ENCODE results near the gene CHIA. TPM values are rescaled to one million over a fixed set of nuclear protein-coding genes. Genes with fewer than 3 reads are reported as not detected.

The CHIA gene
- total RNA-seq, 1 experiment from 2014 or later: not detected

- no peaks in the 10 kb centered on the region for H3K36me3 Mint-ChIP-seq (ENCODE audit: insufficient read depth, unreplicated experiment)
- DNase-seq: no peak
- intact Hi-C loops (cut with micrococcal nuclease; ENCODE audit: unreplicated experiment): no loop called here
- H3K9me3 Mint-ChIP-seq (ENCODE audit: low read depth, unreplicated experiment): no peaks in the 10 kb centered on the region
- no TSS peak for BruUV-seq (replicated peaks)
- CTCF ChIA-PET: no interaction called here
- no peak overlapping the region for H3K4me3 Mint-ChIP-seq (ENCODE audit: low read depth, unreplicated experiment)
- TF ChIP-seq CTCF (IDR thresholded peaks at IDR 0.05; ENCODE audit: unreplicated experiment): no peak
- peaks cover 57% of the 10 kb centered on the region for H3K27me3 Mint-ChIP-seq (ENCODE audit: unreplicated experiment)
- H3K4me1 Mint-ChIP-seq (ENCODE audit: low read depth, unreplicated experiment): no peaks in the 10 kb centered on the region
- H3K27ac Mint-ChIP-seq (ENCODE audit: unreplicated experiment): no peak overlapping the region
Measured at GRCh38 chr1:111256988-111257658, 33.5 kb upstream of the CHIA start.

- TF ChIP-seq CTCF (IDR thresholded peaks at IDR 0.05; ENCODE audit: unreplicated experiment): no peak
- BruUV-seq (replicated peaks): no TSS peak
- no peak overlapping the region for H3K4me3 Mint-ChIP-seq (ENCODE audit: low read depth, unreplicated experiment)
- H3K27me3 Mint-ChIP-seq (ENCODE audit: unreplicated experiment): peaks cover 38% of the 10 kb centered on the region
- CTCF ChIA-PET: no interaction called here
- intact Hi-C loops (cut with micrococcal nuclease; ENCODE audit: unreplicated experiment): no loop called here
- no peak for DNase-seq
- H3K9me3 Mint-ChIP-seq (ENCODE audit: low read depth, unreplicated experiment): no peaks in the 10 kb centered on the region
- H3K4me1 Mint-ChIP-seq (ENCODE audit: low read depth, unreplicated experiment): no peaks in the 10 kb centered on the region
- H3K27ac Mint-ChIP-seq (ENCODE audit: unreplicated experiment): no peak overlapping the region
- H3K36me3 Mint-ChIP-seq (ENCODE audit: insufficient read depth, unreplicated experiment): no peaks in the 10 kb centered on the region
Measured at GRCh38 chr1:111267801-111268508, 22.7 kb upstream of the CHIA start.

- no peak for DNase-seq
- intact Hi-C loops (cut with micrococcal nuclease; ENCODE audit: unreplicated experiment): no loop called here
- H3K4me3 Mint-ChIP-seq (ENCODE audit: low read depth, unreplicated experiment): no peak overlapping the region
- CTCF ChIA-PET: no interaction called here
- no TSS peak for BruUV-seq (replicated peaks)
- TF ChIP-seq CTCF (IDR thresholded peaks at IDR 0.05; ENCODE audit: unreplicated experiment): no peak
- peaks cover 22% of the 10 kb centered on the region for H3K27me3 Mint-ChIP-seq (ENCODE audit: unreplicated experiment)
- no peaks in the 10 kb centered on the region for H3K9me3 Mint-ChIP-seq (ENCODE audit: low read depth, unreplicated experiment)
- no peaks in the 10 kb centered on the region for H3K36me3 Mint-ChIP-seq (ENCODE audit: insufficient read depth, unreplicated experiment)
- no peaks in the 10 kb centered on the region for H3K4me1 Mint-ChIP-seq (ENCODE audit: low read depth, unreplicated experiment)
- no peak overlapping the region for H3K27ac Mint-ChIP-seq (ENCODE audit: unreplicated experiment)
Measured at GRCh38 chr1:111269825-111270406, 20.7 kb upstream of the CHIA start.

- no peak overlapping the region for H3K27ac Mint-ChIP-seq (ENCODE audit: unreplicated experiment)
- intact Hi-C loops (cut with micrococcal nuclease; ENCODE audit: unreplicated experiment): no loop called here
- CTCF ChIA-PET: no interaction called here
- no peaks in the 10 kb centered on the region for H3K4me1 Mint-ChIP-seq (ENCODE audit: low read depth, unreplicated experiment)
- H3K4me3 Mint-ChIP-seq (ENCODE audit: low read depth, unreplicated experiment): no peak overlapping the region
- no peak for DNase-seq
- peaks cover 12% of the 10 kb centered on the region for H3K27me3 Mint-ChIP-seq (ENCODE audit: unreplicated experiment)
- no peak for TF ChIP-seq CTCF (IDR thresholded peaks at IDR 0.05; ENCODE audit: unreplicated experiment)
- BruUV-seq (replicated peaks): no TSS peak
- H3K36me3 Mint-ChIP-seq (ENCODE audit: insufficient read depth, unreplicated experiment): no peaks in the 10 kb centered on the region
- H3K9me3 Mint-ChIP-seq (ENCODE audit: low read depth, unreplicated experiment): no peaks in the 10 kb centered on the region
Measured at GRCh38 chr1:111270771-111271463, 19.7 kb upstream of the CHIA start.
